K562 (cell line): ENCODE measurements around the gene IGFL1. TPM values are rescaled to one million over a fixed set of nuclear protein-coding genes. Genes with fewer than 3 reads are reported as not detected.
A peak's percentile ranks its signal among the peaks of the same experiment; 100 is the strongest.

Experiments used
- BCOR ChIP-seq: fragments of 450-650 bp; IDR thresholded peaks from 2 replicates; pipeline ENCODE4 v1.6.1; 2016
- CAMTA2 ChIP-seq: fragments of 250-450 bp; sonication (Bioruptor Pico); conservative IDR thresholded peaks from 2 replicates; pipeline ENCODE4 v1.5.1; 2022
- DIDO1 ChIP-seq: fragments of 450-650 bp; IDR thresholded peaks from 2 replicates; pipeline ENCODE4 v1.6.1; 2016; ENCODE audit warnings: low read depth, missing biosample characterization, missing genetic modification characterization
- ELF2 ChIP-seq: fragments of 250-450 bp; sonication (Bioruptor Pico); IDR thresholded peaks from 2 replicates; pipeline ENCODE4 v1.5.0; 2021; ENCODE audit warnings: mild to moderate bottlenecking
- EP300 ChIP-seq: IDR thresholded peaks from 2 replicates; pipeline ENCODE4 v1.6.1; 2012; ENCODE audit warnings: low read length, improper control_type of control experiment
- GTF2F1 ChIP-seq: IDR thresholded peaks from 2 replicates; pipeline ENCODE4 v1.6.1; 2011; ENCODE audit warnings: low read depth, low read length, improper control_type of control experiment
- HDAC2 ChIP-seq: fragments of 450-650 bp; IDR thresholded peaks from 2 replicates; pipeline ENCODE4 v1.6.1; 2016; ENCODE audit warnings: mild to moderate bottlenecking
- HLTF ChIP-seq: fragments of 450-650 bp; IDR thresholded peaks from 2 replicates; pipeline ENCODE4 v1.6.1; 2016
- HMG20A ChIP-seq: fragments of 450-650 bp; formaldehyde crosslinking; conservative IDR thresholded peaks from 2 replicates; pipeline ENCODE4 v1.4.0; 2020; ENCODE audit warnings: mild to moderate bottlenecking, mixed read lengths
- NFXL1 ChIP-seq: fragments of 450-650 bp; formaldehyde crosslinking; IDR thresholded peaks from 2 replicates; pipeline ENCODE4 v1.4.0; 2021; ENCODE audit warnings: mild to moderate bottlenecking
- NR3C1 ChIP-seq: sonication (generic); formaldehyde crosslinking; IDR thresholded peaks from 2 replicates; pipeline ENCODE4 v1.8.1; 2022; ENCODE audit warnings: missing genetic modification reagents
- PML ChIP-seq: IDR thresholded peaks from 2 replicates; pipeline ENCODE4 v1.6.1; 2012; ENCODE audit warnings: low read length, inconsistent platforms
- SIN3A ChIP-seq, 2 experiments: fragments of 150-350 bp in 1 of 2; IDR thresholded peaks; 2 replicates each; pipeline ENCODE4 v1.6.1; 2011 to 2016; ENCODE audit warnings: borderline replicate concordance in 2 of 2, low read depth in 2 of 2, low read length in 2 of 2, mild to moderate bottlenecking in 2 of 2, moderate library complexity in 2 of 2; ENCODE audit not compliant: control insufficient read depth in 1 of 2
- SP2 ChIP-seq: IDR thresholded peaks from 2 replicates; pipeline ENCODE4 v1.6.1; 2011; ENCODE audit warnings: mild to moderate bottlenecking, low read depth, low read length, moderate library complexity; ENCODE audit not compliant: poor library complexity, severe bottlenecking; ENCODE audit errors: extremely low read depth
- SRSF3 ChIP-seq: fragments of 200-400 bp; formaldehyde crosslinking; IDR thresholded peaks from 2 replicates; pipeline ENCODE4 v1.6.1; 2016; ENCODE audit warnings: mild to moderate bottlenecking, low read length, moderate library complexity; ENCODE audit not compliant: insufficient read depth
- XRCC5 ChIP-seq: fragments of 200-400 bp; formaldehyde crosslinking; IDR thresholded peaks from 2 replicates; pipeline ENCODE4 v1.6.1; 2017; ENCODE audit warnings: low read depth, mild to moderate bottlenecking, low read length
- ZFP1 ChIP-seq: fragments of 450-650 bp; formaldehyde crosslinking; IDR thresholded peaks from 2 replicates; pipeline ENCODE4 v1.4.0; 2020; ENCODE audit warnings: mild to moderate bottlenecking, mixed read lengths
- ZKSCAN8 ChIP-seq: fragments of 200-800 bp; sonication (Bioruptor generic); IDR thresholded peaks from 2 replicates; pipeline ENCODE4 v1.6.1; 2016; ENCODE audit warnings: missing genetic modification characterization, missing compliant biosample characterization
- ZNF174 ChIP-seq: fragments of 250-450 bp; sonication (Bioruptor Pico); IDR thresholded peaks from 2 replicates; pipeline ENCODE4 v1.4.0; 2020; ENCODE audit warnings: mild to moderate bottlenecking
- ZNF354B ChIP-seq: fragments of 250-450 bp; sonication (Bioruptor Pico); IDR thresholded peaks from 2 replicates; pipeline ENCODE4 v1.4.0; 2020
- ZNF41 ChIP-seq: fragments of 250-450 bp; sonication (Bioruptor Pico); conservative IDR thresholded peaks from 2 replicates; pipeline ENCODE4 v1.4.0; 2020; ENCODE audit warnings: mild to moderate bottlenecking
- ZNF830 ChIP-seq: fragments of 250-450 bp; sonication (Bioruptor Pico); IDR thresholded peaks from 2 replicates; pipeline ENCODE4 v1.5.0; 2021; ENCODE audit warnings: mild to moderate bottlenecking
- polyA plus RNA-seq, 8 experiments: library from polyadenylated mRNA; depleted of rRNA in 4 of 8; stranded (reverse) in 5 of 8; unstranded in 3 of 8; fragments of >200 nt; fragmentation: Nextera tagmentation in 2 of 8; fragmentation: Illumina TruSeq in 1 of 8; extraction: Ambion mirVana in 2 of 8; extraction: Trizol in 1 of 8; gene quantifications; 2 replicates each; pipeline versions ENCODE4 v1.2.1 to v1.2.3, GENCODE V29; 2011 to 2014; ENCODE audit warnings: inconsistent platforms in 1 of 8, missing spikeins in 1 of 8
- total RNA-seq, 7 experiments: library from RNA; depleted of rRNA in 6 of 7; stranded (reverse); fragments of >200 nt in 6 of 7; fragmentation: Illumina TruSeq in 2 of 7; extraction: Trizol in 2 of 7; gene quantifications; 2 replicates each; pipeline versions ENCODE4 v1.2.1 to v1.2.3, GENCODE V29; 2011 to 2021; ENCODE audit warnings: low replicate concordance in 1 of 7
- TF ChIP-seq, protein P1 (sequence below): fragments of 450-650 bp; IDR thresholded peaks from 2 replicates; pipeline ENCODE4 v1.7.1; 2018; ENCODE audit warnings: mild to moderate bottlenecking, low read depth; ENCODE audit not compliant: partially characterized antibody
- TF ChIP-seq, protein P2 (sequence below): fragments of 450-650 bp; IDR thresholded peaks from 2 replicates; pipeline ENCODE4 v1.6.1; 2014; ENCODE audit warnings: low read depth, mild to moderate bottlenecking, moderate library complexity, borderline replicate concordance
- TF ChIP-seq, protein P3 (sequence below): fragments of 450-650 bp; IDR thresholded peaks from 2 replicates; pipeline ENCODE4 v1.6.1; 2016; ENCODE audit warnings: borderline replicate concordance

The IGFL1 gene
- total and polyA plus RNA-seq, 9 of the 15 experiments (the other 6 are each of a cell fraction or from before 2014, with no cell fraction given): not detected

DNA sequence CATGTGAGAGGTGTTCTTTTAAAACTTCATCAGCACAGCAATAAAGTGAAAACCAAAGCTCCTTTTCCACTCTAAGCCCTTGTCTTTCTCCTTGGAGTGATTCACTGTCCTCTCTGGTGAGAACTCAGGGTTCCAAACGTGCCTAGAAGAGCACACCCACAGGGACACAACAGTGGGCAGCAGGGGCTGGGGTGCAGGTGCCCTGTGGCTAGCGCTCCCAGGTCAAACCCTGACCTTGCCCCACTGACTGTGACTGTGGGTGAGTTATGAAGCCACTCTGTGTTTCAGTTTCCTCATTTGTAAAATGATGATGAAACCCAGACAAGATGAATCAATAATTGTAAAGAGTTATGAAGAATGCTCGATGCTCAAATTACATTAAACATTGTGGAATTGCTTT, 37.6 kb upstream of the IGFL1 start (continued):
- TF ChIP-seq, protein P1, sequence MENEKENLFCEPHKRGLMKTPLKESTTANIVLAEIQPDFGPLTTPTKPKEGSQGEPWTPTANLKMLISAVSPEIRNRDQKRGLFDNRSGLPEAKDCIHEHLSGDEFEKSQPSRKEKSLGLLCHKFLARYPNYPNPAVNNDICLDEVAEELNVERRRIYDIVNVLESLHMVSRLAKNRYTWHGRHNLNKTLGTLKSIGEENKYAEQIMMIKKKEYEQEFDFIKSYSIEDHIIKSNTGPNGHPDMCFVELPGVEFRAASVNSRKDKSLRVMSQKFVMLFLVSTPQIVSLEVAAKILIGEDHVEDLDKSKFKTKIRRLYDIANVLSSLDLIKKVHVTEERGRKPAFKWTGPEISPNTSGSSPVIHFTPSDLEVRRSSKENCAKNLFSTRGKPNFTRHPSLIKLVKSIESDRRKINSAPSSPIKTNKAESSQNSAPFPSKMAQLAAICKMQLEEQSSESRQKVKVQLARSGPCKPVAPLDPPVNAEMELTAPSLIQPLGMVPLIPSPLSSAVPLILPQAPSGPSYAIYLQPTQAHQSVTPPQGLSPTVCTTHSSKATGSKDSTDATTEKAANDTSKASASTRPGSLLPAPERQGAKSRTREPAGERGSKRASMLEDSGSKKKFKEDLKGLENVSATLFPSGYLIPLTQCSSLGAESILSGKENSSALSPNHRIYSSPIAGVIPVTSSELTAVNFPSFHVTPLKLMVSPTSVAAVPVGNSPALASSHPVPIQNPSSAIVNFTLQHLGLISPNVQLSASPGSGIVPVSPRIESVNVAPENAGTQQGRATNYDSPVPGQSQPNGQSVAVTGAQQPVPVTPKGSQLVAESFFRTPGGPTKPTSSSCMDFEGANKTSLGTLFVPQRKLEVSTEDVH: no peak
- TF ChIP-seq XRCC5 (no peak), NFXL1 (CRISPR knock-in tag) (0 out of 2 replicates have a peak, but pooled peaks have one; percentile 41), ZNF41 (0 out of 2 replicates have a peak, but pooled peaks have one; percentile 22), ZNF354B (CRISPR knock-in tag) (peak; percentile 49; the same call in 1 of the 2 replicates), HMG20A (CRISPR knock-in tag) (0 out of 2 replicates have a peak, but pooled peaks have one; percentile 50), BCOR (no peak), HLTF (no peak), EP300 (no peak), ZNF174 (CRISPR knock-in tag) (0 out of 2 replicates have a peak, but pooled peaks have one; percentile 17), GTF2F1 (no peak), PML (no peak), ZNF830 (0 out of 2 replicates have a peak, but pooled peaks have one; percentile 48), ZFP1 (CRISPR knock-in tag) (peak; percentile 19; the same call in 1 of the 2 replicates), DIDO1 (no peak), SRSF3 (no peak), ELF2 (CRISPR knock-in tag) (peak; percentile 77), SP2 (no peak), HDAC2 (no peak), ZKSCAN8 (CRISPR knock-in tag) (no peak), NR3C1 (CRISPR knock-in tag) (no peak), CAMTA2 (CRISPR knock-in tag) (0 out of 2 replicates have a peak, but pooled peaks have one; percentile 65), SIN3A (IDR thresholded peaks at IDR 0.05; ENCODE audit: borderline replicate concordance in 2 of 2, control insufficient read depth in 1 of 2, low read depth in 2 of 2, low read length in 2 of 2) (no peak)
- TF ChIP-seq, protein P2, sequence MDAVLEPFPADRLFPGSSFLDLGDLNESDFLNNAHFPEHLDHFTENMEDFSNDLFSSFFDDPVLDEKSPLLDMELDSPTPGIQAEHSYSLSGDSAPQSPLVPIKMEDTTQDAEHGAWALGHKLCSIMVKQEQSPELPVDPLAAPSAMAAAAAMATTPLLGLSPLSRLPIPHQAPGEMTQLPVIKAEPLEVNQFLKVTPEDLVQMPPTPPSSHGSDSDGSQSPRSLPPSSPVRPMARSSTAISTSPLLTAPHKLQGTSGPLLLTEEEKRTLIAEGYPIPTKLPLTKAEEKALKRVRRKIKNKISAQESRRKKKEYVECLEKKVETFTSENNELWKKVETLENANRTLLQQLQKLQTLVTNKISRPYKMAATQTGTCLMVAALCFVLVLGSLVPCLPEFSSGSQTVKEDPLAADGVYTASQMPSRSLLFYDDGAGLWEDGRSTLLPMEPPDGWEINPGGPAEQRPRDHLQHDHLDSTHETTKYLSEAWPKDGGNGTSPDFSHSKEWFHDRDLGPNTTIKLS: no peak
- TF ChIP-seq, protein P3, sequence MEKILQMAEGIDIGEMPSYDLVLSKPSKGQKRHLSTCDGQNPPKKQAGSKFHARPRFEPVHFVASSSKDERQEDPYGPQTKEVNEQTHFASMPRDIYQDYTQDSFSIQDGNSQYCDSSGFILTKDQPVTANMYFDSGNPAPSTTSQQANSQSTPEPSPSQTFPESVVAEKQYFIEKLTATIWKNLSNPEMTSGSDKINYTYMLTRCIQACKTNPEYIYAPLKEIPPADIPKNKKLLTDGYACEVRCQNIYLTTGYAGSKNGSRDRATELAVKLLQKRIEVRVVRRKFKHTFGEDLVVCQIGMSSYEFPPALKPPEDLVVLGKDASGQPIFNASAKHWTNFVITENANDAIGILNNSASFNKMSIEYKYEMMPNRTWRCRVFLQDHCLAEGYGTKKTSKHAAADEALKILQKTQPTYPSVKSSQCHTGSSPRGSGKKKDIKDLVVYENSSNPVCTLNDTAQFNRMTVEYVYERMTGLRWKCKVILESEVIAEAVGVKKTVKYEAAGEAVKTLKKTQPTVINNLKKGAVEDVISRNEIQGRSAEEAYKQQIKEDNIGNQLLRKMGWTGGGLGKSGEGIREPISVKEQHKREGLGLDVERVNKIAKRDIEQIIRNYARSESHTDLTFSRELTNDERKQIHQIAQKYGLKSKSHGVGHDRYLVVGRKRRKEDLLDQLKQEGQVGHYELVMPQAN: no peak
